A549 treated with RU486 at 1 μM for 4 hours (cell line): ENCODE results near the gene STRADA. TPM values are rescaled to one million over a fixed set of nuclear protein-coding genes. Genes with fewer than 3 reads are reported as not detected.

ENCODE experiments used
- total RNA-seq: library from RNA; stranded (reverse); fragments of 200-300 nt; extraction: Qiagen RNA extraction; gene quantifications from 5 replicates; pipeline ENCODE4 v1.2.3, GENCODE V29; 2022; ENCODE audit warnings: low read depth

STRADA gene, protein sequence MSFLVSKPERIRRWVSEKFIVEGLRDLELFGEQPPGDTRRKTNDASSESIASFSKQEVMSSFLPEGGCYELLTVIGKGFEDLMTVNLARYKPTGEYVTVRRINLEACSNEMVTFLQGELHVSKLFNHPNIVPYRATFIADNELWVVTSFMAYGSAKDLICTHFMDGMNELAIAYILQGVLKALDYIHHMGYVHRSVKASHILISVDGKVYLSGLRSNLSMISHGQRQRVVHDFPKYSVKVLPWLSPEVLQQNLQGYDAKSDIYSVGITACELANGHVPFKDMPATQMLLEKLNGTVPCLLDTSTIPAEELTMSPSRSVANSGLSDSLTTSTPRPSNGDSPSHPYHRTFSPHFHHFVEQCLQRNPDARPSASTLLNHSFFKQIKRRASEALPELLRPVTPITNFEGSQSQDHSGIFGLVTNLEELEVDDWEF
- 24.8 to 27.6 TPM (median 26.0 TPM) in 5 replicates for total RNA-seq

DNA sequence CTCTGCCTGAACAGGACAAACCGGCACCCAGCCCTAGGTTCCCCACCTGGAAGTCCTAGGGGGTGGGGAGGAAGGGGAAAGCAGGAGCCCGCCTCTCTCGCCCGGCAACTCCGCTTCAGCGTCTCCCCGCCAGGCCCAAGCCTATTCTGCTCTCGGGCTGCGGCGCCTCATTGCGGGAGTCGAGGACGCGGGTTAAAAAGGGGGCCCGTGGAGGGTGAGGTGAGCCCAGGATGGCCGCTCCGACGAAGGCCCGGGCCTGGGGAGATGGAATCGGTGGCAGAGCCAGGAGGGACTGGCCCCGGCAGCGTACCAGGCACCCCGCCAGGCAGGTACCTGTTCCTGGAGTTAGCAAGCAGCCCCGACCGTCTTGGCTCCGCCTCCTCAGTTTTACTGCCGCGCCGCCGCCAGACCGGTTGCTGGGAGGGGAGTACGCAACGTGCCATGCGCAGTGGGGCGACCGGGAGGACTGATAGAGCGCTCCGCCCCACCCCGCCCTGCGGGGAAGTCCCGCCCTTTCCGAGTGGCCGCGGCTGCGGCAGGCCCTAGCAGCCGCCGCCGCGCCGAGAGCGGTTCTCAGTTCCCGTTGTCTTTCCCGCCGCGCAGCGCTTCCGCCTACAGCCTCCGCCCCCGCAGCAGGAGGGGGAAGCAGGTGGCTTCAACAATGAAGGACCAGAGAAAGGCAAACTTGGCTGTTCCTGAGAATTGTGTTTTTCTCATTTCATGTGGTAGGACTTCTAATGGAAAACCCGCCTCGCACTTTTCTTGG, at the start of gene STRADA:
Gene STRADA (minus strand): TSS at position 392 of the 766 bp plus-strand sequence. CDS start 13,430 bp downstream, outside the sequence.

DNA sequence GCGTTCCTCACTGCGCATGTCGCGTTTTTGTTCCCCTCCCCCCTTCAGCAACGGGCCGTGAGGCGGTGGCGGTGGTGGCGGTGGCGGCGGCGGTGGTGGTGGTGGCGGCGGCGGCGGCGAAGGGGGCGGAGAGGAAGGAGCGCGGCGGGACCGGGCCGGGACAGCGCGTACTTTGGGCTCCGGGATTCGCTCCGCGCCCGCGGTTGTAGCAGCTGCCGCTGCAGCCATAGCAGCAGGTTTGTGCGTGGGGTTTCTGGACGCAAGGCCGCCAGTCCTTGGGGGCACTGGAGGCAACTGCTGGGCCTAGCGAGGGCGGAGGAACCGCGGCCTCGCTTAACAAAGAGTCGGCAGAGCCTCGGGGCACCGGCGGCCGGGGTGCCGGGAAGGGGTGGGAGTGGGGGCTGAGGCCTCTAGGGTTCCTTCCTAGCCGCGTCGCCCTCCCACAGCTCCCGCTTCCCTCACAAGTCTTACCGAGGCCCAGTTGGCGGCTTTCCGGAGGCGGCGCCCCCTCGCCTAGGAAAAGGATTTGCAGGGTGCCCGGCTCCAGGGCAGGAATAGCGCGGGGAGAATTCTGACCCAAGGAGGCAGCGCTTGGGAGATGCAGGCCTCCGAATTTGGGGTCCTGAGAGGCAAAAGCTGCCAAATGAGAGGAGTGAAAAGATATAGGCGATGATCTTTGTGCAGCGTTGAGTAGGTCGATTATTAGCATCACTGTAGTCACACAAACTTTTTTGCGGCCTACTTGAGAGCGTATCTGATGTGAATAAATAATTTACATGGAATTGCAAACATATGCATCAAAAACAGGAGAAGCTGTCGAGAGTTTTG, 32.8 kb upstream of the STRADA start, which contains the start of gene DDX42:
Gene DDX42 (plus strand): TSS at position 30 of the 828 bp plus-strand sequence. CDS start 12,880 bp downstream, outside the sequence.

DNA sequence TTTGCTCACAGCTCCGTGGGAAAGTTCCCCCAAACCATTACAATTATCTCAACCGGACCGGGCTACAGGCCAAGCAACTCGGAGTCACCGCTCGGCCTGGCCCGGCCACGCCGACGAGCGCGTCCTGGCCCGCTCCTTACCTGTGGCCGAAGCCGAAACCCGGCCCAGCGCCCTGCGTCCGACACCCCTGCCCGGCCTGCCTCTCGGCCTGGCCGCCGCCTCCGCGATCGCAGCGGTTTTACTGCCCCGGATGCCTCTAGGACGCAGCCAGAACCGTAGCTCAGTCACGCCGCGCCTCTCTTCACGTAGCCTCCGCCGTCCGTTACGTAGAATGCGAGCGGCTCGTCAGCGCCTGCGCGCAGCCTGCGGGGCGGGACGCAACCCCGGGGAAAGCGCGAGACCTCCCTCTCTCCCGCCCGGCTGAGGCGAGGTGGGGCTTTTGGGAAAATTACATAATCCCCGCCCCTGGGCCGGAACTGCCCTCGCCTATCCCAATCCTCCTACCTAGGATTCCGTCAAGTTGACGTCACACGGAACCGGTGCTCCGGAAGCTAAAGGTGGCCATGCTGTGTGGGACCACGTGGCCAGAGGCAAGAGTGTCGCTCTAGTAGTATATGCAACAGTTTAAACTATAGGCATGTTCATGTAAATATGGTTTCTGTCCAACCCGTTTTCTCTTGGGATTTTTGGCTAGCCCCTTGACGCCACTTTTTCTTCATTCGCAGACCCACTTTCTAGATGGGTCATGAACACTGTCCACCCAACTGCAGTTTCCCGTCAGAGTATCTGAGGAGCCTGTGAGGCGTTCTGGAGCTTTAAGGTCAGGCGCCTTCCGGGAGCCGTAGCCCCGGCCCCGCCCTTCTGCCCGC, 31.9 kb upstream of the STRADA start, which contains the start of gene CCDC47:
Gene CCDC47 (minus strand): TSS at position 326 of the 869 bp plus-strand sequence. CDS start 7,422 bp downstream, outside the sequence.

DNA sequence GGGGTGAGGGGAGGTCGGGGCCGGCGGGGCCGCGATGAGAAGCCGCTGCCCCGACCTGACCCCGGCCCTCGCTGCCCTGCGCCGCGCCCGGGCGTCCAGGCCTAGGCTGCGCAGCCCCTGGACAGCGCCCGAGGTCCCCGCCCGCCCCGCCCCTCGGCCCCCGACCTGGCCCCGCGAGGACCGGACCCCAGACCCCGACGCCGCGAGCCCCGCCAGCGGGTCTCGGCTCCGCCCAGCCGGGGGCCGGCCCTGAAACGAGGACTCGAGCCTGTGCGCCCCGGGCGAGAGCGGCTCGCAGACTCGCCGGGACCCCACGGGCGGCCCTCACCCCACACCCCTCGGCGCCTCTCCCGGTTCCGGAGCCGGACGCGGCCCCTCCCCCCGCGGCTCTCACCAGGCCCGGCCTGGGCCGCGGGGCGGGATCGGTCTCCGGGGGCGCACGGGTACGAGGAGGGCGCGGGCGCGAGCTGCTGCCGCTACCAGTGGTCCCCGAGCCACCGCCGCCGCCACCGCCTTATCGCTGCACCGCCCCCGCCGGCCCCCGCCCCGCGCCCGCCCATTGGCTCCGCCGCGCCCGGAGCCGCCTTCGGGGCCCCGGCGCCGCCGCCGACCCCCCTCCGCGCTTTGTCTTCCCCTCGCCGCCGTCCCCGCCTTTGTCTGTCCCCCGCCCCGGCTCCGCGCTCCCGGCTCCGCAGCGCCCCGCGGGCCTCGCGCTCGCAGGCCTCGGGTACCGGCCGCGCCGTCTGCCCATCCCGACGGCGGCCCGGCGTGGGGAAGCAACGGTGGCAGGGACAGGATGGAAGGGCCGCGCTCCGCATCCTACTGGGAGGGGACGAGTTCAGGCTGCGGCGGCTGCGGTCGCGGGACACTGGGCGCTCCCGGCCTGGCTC, 41.7 kb downstream of the STRADA start, which contains the start of gene LIMD2:
Gene LIMD2 (minus strand): TSS at position 488 of the 890 bp plus-strand sequence. CDS start 827 bp downstream, outside the sequence.

Other genes with a start within 250 kb of the STRADA start
- 0.02 TPM in 1 of 5 replicates, not detected in the others for gene KCNH6, start 218.4 kb downstream of the STRADA start, total RNA-seq
- 44.9 to 64.7 TPM (median 61.8 TPM) in 5 replicates for gene DCAF7, start 191.3 kb downstream of the STRADA start, total RNA-seq
- 51.4 to 57.2 TPM (median 54.1 TPM) in 5 replicates for gene TACO1, start 140.9 kb downstream of the STRADA start, total RNA-seq
- 13.7 to 16.9 TPM (median 16.3 TPM) in 5 replicates for gene MAP3K3, start 119.4 kb downstream of the STRADA start, total RNA-seq
- 7.7 to 14.3 TPM (median 12.3 TPM) in 5 replicates for gene LIMD2, start 41.7 kb downstream of the STRADA start, total RNA-seq
- gene CCDC47, start 31.8 kb upstream of the STRADA start, total RNA-seq: 98.7 to 147 TPM (median 101 TPM) in 5 replicates
- gene DDX42, start 32.4 kb upstream of the STRADA start, total RNA-seq: 86.9 to 109 TPM (median 96.3 TPM) in 5 replicates
- gene PSMC5, start 85.6 kb upstream of the STRADA start, total RNA-seq: 211 to 259 TPM (median 225 TPM) in 5 replicates
- gene FTSJ3, start 85.9 kb upstream of the STRADA start, total RNA-seq: 55.5 to 66.9 TPM (median 59.4 TPM) in 5 replicates
- 54.3 to 62.8 TPM (median 61.0 TPM) in 5 replicates for gene SMARCD2, start 100.9 kb upstream of the STRADA start, total RNA-seq
- not detected in 5 replicates for gene CSH2, start 131.9 kb upstream of the STRADA start, total RNA-seq
- not detected in 5 replicates for gene GH2, start 140.1 kb upstream of the STRADA start, total RNA-seq
- not detected in 5 replicates for gene CSH1, start 154.8 kb upstream of the STRADA start, total RNA-seq
- gene CSHL1, start 169.5 kb upstream of the STRADA start, total RNA-seq: not detected in 5 replicates
- not detected in 5 replicates for gene GH1, start 177.0 kb upstream of the STRADA start, total RNA-seq
- 0.16 TPM in 1 of 5 replicates, not detected in the others for gene CD79B, start 190.5 kb upstream of the STRADA start, total RNA-seq
- gene SCN4A, start 231.1 kb upstream of the STRADA start, total RNA-seq: 0.03 to 0.18 TPM (median 0.10 TPM) in 4 of 5 replicates, not detected in the other